Stimulated activated CD4-positive, alpha-beta T cell treated with anti-CD3 and anti-CD28 coated beads, Interleukin-12 subunit alpha, Interleukin-12 subunit beta, amount 100 ng/mL, for 24 hours (primary cell): ENCODE data around the gene MARCHF10.

ENCODE experiments used
- DNase-seq, 2 experiments: peaks; one replicate each; pipeline ENCODE4 v3.0.0-alpha.2; 2020; ENCODE audit warnings: low read depth in 2 of 2

Gene MARCHF10

DNA sequence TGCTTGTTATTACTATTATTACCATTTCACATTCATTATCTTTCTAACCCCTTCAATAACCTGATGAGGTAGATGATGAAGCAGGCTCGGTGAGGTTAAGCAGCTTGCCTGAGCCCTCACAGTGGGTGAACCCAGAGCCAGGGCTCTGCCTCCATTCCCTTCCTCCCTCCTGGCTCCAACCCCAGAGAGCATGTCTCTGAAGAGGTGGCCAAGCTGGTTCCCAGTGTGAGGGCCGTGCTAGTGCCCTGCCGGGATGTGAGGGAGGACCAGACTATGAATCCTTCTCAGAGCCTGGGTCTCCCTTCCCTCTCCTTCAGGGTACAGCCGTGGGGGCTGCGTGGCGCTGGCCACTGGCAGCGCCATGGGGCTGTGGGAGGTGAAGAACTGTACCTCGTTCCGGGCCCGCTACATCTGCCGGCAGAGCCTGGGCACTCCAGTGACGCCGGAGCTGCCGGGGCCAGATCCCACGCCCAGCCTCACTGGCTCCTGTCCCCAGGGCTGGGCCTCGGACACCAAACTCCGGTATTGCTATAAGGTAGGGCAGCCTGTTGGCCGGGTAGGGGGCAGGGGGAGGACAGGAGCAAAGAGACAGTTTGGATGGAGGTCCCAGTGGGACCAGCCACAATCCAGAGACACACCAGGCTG is 131.0 kb downstream of the MARCHF10 start:
- no peak for DNase-seq

DNA sequence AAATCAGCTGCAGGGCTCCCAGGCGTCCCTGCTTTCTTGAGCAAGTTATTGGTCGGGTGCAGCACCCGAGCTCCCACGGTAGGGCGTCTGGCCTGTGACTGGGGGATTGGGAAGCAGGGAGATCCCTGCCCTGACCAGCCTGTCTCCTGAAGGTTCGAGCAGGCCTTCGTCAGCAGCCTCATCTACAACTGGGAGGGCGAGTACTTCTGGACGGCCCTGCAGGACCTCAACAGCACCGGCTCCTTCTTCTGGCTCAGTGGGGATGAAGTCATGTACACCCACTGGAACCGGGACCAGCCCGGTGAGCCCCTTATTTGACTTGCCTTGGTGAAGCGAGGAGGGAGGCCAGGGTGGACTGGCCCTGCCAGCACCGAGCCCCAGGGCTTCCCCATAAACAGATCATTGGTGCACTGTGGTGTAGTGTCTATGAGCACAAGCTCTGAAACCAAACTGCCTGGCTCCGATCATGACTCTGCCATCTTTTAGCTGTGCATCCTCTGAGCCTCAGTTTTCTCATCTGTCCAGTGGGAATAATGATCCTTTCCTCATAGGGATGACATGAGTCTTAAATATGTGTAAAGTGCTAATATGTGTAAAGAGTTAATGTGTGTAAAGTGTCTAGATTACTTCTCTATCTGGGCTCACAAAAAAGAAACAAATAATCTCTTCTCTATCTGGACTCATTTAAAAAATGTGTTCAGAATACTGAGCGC is 131.7 kb downstream of the MARCHF10 start:
- DNase-seq, result no peak

DNA sequence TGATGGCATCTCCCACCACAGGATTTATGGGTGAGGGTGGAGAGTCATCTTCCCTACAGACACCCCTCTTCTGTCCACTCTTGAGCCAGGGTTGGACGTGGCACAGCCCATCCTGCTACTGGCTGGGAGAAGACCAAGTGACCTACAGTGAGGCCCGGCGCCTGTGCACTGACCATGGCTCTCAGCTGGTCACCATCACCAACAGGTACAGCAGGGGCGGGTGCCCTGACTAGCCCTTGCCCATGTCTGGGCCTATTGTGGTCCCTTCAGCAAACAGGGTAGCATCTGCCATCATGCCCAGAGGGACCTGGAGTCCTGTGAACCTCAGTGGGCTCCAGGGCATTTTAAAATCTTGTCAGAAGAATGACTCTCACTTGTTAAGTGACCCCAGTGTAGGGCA is 132.4 kb downstream of the MARCHF10 start:
- no peak for DNase-seq

DNA sequence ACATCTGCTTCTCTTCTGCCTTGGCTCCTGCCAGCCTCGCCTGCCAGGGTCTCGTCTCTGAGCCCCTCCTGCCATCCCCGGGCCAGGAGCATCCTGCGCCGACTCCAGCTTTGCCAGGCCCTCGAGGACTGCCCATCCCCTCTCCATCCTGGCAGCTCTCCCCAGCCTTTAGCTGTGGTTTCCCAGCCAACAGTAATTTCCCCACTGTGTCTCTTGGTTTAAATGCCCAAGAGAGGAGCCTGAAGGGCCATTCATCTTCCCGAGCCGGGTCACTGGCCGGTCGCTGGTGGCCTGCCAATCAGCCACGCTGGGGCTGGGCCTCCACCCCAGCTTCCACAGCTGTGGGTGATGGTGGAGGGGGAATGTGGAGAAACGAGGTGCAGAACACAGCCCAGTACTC is 132.9 kb downstream of the MARCHF10 start:
- DNase-seq, result no peak

DNA sequence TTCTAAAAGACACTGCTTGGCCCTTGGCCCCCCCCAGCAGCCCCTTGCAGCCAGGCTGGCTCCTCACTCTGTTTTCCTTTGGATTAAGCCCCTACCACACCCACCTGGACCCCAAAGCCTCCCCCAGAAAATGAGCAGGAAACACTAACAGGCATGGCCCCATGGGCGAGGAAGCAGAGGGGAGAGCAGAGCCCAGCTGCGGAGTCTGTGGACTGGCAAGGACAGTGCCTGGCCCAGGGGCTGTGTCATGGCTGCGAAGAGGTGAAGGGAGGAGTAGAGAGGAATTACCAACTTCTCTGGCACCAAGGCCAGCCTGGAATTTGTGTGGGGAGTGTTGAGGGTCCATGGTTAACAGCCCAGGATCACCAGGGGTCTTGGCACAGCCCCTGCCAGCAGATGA is 133.3 kb downstream of the MARCHF10 start:
- DNase-seq, result no peak

DNA sequence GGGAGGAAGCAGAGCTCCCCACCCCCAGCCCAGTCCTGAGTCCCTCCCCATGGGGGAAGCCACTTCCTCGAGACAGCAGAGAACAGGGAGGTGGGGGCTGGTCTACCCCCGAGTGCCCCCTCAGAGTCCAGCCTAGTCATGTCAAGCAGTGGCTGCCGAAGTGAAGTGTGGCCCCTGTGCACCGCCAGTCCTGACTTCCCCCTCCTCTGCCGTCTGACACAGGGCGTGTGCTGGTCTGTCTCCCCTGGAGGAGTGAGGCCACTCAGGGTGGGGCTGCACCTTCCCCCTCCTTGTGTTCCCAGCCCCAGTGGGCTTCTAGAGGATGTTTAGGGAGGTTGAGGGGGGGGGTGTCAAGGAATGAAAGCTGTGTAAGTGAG is 133.8 kb downstream of the MARCHF10 start:
- no peak for DNase-seq

DNA sequence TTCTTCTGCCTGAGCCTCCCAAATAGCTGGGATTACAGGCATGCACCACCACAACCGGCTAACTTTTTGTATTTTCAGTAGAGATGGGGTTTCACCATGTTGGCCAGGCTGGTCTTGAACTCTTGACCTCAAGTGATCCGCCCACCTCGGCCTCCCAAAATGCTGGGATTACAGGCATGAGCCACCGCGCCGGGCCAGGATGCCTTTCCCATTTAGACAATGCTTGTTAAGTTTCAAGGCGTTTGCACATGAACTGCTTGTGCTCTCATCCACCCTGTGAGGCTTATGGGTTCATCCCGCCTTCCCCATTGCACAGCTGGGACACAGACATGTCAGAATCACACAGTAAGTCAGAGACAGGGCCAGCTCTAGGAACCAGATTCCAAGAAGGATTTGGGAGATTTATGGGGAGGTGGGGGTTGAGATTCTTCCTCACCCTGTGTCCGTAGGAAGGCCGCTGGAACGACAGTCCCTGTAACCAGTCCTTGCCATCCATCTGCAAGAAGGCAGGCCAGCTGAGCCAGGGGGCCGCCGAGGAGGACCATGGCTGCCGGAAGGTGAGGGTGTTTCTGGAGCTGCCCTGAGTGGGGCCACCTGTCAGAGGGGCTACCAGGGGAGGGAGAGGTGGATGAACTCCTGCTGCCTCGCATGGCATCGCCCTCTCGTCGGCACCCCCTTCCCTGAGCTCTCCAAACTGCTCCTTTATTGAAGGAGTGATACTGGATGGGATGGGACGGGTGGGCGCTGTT is 134.3 kb downstream of the MARCHF10 start:
- DNase-seq, result no peak

DNA sequence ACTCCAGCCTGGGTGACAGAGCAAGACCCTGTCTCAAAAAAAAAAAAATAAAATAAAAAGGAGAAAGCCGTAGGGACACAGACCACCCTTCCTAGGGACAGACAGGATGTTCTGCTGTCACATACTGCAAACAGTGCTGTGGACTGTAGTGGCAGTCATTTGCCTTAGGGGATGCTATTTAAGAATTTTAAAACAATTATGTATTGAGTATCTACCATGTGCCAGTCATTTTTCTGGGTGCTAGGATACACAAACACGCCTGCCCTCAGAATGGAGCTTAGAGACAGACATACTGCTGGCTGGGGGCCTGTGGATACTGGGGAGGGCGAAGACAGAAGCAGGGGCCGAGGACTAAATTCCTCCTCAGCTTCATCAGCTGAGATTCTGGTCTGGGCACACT is 135.2 kb downstream of the MARCHF10 start:
- DNase-seq, result no peak

DNA sequence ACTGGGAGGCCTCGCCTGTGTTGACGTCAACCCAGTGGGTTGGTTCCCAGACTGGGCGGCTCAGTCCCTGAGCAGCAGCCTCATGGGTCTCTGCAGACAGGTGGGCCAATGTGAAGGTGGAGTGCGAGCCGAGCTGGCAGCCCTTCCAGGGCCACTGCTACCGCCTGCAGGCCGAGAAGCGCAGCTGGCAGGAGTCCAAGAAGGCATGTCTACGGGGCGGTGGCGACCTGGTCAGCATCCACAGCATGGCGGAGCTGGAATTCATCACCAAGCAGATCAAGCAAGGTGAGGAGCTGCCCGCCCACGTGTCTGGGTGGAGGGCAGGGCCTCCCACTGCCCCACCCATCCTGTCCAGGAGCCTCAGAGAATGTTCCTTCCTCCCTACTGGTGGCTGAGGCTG is 136.6 kb downstream of the MARCHF10 start:
- DNase-seq, result no peak

DNA sequence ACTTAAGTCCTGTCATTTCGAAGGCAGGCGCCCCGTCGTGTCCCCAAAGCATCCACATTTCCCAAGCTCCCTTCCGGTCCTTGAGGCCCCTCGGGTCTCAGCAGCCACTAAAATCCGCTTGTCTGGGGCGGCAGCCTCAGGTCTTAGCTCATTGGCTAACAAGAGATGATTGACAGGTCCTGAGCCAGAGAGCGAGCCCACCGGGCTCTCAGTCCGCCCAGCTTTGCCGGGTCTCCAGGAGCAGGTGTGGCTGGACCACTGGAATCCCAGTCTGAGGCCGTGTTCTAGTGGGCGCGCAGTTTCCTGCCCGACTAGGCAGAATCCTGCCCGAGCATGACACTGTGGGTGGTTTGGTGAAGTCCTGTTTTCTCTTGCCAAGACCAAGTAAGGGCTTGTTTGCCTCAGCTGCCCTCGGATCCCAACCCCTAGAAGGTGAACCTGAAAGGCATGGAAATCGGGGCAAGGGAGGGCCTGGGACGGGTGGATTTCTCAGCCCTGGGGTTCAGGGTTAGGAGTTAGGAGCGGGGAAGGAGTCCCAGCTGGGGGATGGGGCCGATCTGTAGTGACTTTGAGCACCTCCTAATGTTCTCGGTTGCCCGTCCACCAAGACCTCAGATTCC is 137.8 kb downstream of the MARCHF10 start:
- DNase-seq, result no peak

DNA sequence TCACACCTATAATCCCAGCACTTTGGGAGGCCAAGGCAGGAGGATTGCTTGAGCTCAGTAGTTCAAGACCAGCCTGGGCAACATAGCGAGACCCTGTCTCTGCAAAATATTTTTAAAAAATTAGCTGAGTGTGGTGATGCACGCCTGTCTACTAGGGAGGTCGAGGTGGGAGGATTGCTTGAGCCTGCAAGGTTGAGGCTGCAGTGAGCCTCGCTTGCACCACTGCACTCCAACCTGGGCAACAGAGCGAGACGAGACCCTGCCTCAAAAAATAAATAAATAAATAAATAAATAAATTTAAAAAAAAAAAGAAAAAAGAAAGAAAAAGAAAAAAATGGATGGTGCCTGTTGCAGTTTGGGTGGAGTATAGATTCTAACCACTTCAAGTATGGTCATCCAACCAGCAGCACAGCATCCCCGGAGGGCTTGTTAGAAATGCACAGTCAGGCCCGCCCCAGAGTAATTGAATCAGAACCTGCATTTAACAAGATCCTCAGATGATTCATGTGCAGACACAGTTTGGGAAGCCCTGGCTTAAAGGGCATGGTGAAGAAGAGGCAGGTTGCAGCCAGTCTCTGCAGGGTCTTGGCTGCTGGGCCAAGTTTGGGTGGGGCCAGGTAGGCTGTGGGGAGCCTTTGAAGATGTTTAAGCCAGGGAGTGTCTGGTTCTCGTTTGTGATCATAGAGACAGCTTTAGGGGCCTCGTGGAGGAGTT is 139.9 kb downstream of the MARCHF10 start:
- no peak for DNase-seq

DNA sequence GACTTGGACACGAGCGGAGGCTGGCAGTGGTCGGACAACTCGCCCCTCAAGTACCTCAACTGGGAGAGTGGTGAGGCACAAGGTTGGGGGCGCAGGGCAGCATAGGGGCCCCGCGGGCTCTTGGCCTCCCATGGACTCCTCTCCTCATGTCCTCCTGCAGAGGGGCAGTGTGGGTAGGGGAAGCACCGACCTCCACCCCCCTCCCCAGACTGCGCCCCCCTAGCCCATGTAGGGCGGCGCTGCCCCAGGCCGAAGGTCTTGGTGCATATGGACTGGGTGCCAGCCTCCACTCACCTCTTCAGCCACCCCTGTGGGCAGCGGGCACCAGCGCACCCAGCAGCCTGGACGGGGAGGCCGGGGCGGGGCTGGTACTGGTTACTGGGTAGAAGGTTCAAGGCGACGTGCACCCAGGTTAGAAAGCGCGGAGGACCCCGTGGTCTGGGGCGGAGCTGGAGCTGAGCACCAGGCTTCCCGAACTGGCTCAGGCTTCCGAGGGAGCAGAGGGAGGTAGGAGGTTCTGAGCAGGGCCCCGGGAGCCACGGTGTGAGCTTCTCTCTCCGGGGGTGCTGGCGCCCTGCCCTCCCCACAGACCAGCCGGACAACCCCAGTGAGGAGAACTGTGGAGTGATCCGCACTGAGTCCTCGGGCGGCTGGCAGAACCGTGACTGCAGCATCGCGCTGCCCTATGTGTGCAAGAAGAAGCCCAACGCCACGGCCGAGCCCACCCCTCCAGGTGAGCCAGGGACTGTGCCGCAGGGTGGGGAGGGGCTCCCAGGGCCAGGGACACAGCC is 141.1 kb downstream of the MARCHF10 start:
- DNase-seq, result no peak

DNA sequence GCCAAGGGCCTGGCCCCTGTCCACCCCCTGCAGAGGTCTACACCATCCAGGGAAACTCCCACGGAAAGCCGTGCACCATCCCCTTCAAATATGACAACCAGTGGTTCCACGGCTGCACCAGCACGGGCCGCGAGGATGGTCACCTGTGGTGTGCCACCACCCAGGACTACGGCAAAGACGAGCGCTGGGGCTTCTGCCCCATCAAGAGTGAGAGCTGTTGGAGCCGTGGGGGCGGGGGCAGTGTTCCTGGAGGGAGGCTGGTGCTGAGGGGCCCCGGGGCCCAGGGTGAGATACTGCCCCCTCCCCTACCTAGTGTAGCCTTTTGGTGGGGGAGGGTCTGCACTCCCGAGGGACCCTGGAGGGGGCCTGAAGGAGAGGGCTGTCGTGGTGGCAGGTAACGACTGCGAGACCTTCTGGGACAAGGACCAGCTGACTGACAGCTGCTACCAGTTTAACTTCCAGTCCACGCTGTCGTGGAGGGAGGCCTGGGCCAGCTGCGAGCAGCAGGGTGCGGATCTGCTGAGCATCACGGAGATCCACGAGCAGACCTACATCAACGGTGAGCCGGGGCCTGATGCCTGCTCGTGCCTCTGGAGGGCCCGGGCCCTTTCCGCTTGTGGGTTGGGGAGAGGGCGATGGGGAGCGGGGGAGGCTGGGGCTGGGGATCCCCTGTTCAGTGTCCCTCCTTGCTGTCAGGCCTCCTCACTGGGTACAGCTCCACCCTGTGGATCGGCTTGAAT is 141.9 kb downstream of the MARCHF10 start:
- no peak for DNase-seq

DNA sequence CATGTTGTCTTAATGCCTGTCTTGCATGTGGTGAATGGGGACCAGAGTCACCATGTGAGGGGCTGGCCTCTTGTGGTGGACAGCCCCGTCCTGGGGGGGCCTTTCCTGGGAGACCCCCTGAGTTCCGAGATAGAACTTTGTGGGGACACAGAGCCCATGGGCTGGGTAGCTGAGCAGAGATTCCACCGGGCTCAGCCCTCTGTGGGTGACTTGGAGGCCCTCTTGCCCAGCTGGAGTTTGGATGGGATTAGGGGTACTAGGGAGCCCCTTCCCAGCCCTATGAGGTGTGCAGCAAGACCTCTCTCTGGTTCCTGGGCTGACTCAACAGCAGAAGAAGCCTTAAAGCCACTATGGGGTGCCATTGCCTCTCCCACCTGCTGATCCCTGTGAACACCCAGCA is 142.5 kb downstream of the MARCHF10 start:
- no peak for DNase-seq

DNA sequence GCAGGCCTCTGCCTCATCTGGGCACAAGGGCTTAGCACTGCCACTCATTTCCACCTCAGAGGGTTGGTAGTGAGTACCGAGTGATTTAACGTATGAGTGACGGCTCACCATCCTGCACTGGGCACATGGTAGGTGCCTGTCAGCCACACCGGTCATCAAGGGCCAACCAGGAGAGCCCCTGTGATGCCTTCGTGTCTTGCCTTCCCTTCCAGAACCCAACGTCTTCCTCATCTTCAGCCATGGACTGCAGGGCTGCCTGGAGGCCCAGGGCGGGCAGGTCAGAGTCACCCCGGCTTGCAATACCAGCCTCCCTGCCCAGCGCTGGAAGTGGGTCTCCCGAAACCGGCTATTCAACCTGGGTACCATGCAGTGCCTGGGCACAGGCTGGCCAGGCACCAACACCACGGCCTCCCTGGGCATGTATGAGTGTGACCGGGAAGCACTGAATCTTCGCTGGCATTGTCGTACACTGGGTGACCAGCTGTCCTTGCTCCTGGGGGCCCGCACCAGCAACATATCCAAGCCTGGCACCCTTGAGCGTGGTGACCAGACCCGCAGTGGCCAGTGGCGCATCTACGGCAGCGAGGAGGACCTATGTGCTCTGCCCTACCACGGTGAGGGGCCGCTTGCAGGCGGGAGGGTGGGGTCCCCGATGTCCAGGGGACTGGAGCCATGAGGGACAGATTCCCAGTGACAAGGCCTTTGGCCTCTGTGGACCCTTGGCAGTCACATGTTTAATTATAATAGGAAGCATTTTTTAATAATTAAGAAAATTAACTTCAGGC is 143.6 kb downstream of the MARCHF10 start:
- DNase-seq, result no peak

DNA sequence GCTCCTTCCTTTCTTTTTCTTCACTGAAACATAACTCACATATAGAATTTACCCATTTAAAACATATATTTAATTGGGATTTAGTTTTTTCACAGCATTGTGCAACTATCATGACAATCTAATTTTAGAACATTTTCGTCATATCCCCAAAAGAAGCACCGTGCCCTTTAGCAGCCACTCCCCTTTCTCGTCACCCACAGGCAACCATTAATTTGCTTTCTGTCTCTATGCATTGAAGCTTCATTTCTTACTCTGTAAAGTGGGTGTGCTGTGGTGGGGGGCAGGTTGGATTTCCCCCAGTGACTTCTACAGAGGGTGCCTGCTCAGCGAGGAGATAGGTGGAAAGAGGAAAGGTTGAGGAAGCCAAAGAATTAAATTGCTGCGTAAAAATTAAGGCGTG is 144.8 kb downstream of the MARCHF10 start:
- no peak for DNase-seq

DNA sequence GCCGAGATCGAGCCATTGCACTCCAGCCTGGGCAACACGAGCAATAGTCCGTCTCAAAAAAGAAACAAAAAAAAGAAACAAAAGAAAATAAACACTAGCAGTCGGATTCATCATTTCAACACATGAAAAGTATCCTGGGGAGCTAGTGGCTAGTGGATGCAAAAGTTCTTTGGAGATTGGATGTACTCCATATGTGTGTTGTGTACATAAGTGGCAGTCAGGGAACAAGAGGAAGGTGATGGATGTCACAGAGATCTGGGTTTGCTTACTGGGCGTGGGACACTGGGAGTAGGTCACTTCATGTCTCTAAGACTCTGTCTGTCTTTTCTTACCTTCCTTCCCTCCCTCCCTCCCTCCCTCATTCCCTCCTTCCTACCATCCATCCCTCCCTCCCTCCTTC is 145.3 kb downstream of the MARCHF10 start:
- no peak for DNase-seq

DNA sequence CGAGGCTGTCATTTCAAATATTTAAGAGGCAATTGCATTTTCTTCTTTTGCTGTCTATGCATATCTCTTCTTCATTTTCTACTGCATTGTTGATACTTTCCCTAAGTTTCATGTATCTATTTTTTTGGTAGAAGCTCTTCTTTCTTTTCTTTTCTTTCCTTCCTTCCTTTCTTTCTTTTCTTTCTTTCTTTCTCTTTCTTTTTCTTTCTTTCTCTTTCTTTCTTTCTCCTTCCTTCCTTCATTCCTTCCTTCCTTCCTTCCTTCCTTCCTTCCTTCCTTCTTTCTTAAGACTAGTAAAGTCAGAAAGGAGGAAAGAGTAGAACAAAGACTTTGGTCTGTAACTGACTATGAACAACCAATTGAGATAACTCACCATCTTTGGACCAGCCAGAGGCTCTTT is 146.8 kb downstream of the MARCHF10 start:
- no peak for DNase-seq

DNA sequence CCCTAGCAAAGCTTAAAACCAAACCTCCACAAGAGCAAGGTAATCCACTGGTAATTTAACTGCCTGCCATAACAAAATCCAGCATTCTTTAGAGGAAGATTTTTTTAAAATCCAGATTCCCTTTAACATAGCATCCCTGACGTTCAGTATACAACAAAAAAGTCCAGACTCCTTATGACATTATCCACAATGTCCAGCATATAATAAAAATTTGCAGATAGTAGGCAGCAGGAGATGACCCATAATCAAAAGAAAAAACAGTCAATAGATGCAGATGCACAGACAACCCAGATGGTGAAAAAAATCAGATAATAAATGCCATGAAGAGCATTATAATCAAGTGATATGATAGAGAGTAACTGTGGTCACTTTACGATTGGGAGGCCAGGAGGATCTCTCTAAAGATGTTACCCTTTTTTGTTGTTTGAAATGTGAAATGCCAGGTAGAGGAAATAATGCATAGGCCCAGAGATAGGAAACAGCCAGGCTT is 147.4 kb downstream of the MARCHF10 start:
- no peak for DNase-seq
